RWPE1 (cell line): ENCODE measurements around the gene DDX52.
"Not testable (repeated sequence)": the region's sequence is repeated elsewhere in the genome, so short reads cannot be mapped to it uniquely, and the experiment has no call there.

Experiments
- CTCF ChIA-PET: fragments of 350-600 bp; sonication (Branson Sonifier 250); formaldehyde crosslinking; extraction: SDS; loops from one replicate; lab custom pipeline; 2021; lab: Yijun Ruan, JAX
- POLR2A ChIA-PET: fragments of 400-600 bp; formaldehyde crosslinking; extraction: SDS; loops from one replicate; lab custom pipeline; 2020; ENCODE audit warnings: antibody characterized with exemption; ENCODE audit not compliant: low non-redundant PET; lab: Yijun Ruan, JAX
- DNase-seq: peaks from one replicate; pipeline ENCODE4 v3.0.0; 2012; ENCODE audit warnings: low spot score
- H3K27ac ChIP-seq: fragments of 450-650 bp; 2 replicates; pipeline ENCODE4 v1.5.1; 2017
- TF ChIP-seq, protein P1 (sequence below): fragments of 450-650 bp; conservative IDR thresholded peaks from 2 replicates; pipeline ENCODE4 v1.5.1; 2017; ENCODE audit warnings: low read depth, mild to moderate bottlenecking

DDX52 gene, protein sequence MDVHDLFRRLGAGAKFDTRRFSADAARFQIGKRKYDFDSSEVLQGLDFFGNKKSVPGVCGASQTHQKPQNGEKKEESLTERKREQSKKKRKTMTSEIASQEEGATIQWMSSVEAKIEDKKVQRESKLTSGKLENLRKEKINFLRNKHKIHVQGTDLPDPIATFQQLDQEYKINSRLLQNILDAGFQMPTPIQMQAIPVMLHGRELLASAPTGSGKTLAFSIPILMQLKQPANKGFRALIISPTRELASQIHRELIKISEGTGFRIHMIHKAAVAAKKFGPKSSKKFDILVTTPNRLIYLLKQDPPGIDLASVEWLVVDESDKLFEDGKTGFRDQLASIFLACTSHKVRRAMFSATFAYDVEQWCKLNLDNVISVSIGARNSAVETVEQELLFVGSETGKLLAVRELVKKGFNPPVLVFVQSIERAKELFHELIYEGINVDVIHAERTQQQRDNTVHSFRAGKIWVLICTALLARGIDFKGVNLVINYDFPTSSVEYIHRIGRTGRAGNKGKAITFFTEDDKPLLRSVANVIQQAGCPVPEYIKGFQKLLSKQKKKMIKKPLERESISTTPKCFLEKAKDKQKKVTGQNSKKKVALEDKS

DNA sequence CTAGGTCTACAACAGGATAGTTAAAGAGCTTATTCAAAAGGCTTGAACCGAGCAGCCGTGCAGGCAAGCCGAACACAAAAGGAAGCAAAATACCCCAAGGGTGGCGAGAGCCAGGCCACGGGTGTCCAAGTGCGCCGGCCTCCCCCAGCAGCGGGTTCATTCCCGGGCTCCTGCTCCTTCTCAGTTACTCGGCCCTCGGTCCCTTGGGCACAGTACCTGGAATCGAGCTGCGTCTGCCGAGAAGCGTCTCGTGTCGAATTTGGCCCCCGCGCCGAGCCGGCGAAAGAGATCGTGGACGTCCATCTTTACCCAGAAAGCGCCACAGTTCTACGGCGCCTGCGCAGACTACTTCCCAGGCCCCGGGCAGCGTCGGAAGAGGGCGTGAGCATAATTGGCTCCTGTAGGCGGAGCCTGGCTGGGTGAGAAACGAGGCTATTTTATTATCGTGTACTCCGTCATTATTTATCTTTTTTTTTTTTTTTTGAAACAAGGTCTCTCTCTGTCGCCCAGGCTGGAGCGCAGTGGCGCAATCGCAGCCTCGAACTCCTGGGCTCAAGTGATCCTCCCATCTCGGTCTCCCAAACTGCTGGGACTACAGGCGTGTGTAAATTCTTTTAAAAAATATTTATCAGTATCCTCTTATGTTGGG is at the start of gene DDX52:
Gene DDX52 (minus strand): TSS at position 329 of the 649 bp plus-strand sequence. CDS start 26 bp downstream, at position 303.
- ChIA-PET CTCF (interaction anchor here (0.7 to 1.0 kb wide), 2 partner anchors 63 to 1161 kb away, joined by 3 read pairs; no protein-coding TSS in a partner anchor), POLR2A (interaction anchor here (0.8 kb wide), 1 partner anchor 26 kb away, joined by 4 read pairs; no protein-coding TSS in a partner anchor)
- TF ChIP-seq, protein P1, sequence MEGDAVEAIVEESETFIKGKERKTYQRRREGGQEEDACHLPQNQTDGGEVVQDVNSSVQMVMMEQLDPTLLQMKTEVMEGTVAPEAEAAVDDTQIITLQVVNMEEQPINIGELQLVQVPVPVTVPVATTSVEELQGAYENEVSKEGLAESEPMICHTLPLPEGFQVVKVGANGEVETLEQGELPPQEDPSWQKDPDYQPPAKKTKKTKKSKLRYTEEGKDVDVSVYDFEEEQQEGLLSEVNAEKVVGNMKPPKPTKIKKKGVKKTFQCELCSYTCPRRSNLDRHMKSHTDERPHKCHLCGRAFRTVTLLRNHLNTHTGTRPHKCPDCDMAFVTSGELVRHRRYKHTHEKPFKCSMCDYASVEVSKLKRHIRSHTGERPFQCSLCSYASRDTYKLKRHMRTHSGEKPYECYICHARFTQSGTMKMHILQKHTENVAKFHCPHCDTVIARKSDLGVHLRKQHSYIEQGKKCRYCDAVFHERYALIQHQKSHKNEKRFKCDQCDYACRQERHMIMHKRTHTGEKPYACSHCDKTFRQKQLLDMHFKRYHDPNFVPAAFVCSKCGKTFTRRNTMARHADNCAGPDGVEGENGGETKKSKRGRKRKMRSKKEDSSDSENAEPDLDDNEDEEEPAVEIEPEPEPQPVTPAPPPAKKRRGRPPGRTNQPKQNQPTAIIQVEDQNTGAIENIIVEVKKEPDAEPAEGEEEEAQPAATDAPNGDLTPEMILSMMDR = no peak
- peak within 1 kb of the TSS; percentile 84 for H3K27ac ChIP-seq
- peak; percentile 97 for DNase-seq

DNA sequence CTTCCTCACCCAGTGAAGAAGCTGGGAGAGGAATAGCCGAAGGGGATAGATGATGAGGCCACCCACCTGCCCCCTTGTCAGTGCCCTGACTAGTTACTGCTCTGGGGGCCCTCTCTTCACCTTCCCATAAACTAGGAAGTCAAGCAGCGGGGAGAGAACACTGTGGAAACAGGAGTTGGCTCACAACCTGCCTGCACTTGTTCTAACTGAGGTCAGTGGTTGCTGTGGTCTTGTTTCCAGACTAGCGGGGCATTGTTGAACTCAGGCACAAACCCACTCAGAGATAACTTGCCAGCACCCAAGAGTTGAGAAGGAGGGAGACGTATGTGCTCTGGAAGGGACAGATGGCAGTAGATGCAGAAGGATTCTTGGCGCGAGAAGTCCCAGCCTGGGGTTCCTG is 48.6 kb upstream of the DDX52 start:
- TF ChIP-seq, protein P1 = no peak
- ChIA-PET CTCF (interaction anchor here (1.1 kb wide), 1 partner anchor 79 kb away, joined by 3 read pairs; no protein-coding TSS in a partner anchor), POLR2A (no interaction called here)
- no peak overlapping the region for H3K27ac ChIP-seq
- no peak for DNase-seq

DNA sequence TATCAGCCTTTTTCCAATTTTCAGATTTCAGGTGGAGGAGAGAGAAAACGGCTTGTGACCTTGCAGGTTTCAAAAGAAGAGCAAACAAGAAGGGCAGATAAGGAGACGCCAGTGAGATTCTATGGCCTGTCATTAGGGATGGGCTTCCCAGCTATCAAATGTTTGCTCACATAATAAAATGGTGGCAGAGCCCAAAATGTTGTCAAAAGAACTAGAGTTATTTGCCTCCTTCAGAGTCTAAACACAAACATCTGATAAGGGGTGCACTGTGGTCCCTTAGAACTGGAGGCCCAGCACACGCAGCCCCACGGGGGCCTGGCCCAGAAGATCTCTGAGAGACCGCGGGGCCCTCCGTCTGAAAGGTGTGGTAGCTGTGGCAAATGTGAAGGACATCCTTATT is 46.1 kb upstream of the DDX52 start:
- ChIA-PET CTCF (interaction anchor here (1.3 kb wide), 1 partner anchor 12 kb away, joined by 3 read pairs; no protein-coding TSS in a partner anchor), POLR2A (no interaction called here)
- TF ChIP-seq, protein P1 = no peak
- H3K27ac ChIP-seq = no peak overlapping the region
- DNase-seq = no peak

DNA sequence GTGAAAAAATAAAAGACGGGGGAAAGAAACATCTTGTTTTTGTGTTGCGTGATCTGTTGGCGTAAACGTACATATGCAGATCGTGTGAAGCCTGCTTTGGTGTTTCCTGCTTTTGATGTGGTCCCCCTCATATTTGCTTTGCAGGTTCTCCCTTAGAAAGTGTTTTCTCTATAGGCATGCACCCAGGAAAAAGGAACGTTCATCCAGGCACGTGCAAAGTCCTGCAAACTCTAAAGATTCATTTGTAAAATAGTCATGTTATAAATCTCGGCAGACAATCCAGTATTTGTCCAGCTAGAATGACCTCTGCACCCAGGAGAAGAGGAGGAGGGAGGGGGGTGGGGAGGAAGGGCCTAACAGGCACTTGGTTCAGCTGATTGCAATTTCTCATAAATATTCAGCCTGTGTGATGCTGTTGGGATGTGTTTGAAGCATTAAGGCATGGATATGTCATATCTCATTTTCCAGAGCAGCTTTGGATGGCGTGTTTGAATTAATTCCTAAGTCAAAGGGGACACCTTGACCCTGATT is 40.3 kb upstream of the DDX52 start:
- H3K27ac ChIP-seq = no peak overlapping the region
- TF ChIP-seq, protein P1 = no peak
- ChIA-PET CTCF (no interaction called here), POLR2A (no interaction called here)
- DNase-seq = no peak

DNA sequence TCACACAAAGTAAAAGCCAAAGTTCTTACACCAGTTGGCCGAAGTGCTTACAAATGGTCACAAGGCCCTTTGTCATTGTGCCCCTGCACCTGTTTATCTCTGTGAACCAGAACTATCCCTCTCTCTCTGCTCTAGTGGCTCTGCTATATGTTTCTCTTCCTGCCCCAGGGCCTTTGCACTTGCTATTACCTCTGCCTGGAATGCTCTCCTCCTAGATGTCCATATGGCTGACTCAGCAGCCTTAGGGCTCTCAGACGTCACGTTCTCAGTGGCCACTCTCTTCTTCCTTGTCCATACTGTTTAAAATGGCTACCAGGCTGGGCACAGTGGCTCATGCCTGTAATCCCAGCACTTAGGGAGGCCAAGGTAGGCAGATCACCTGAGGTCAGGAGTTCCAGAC is 38.8 kb upstream of the DDX52 start:
- POLR2A ChIA-PET = no interaction called here
- CTCF ChIA-PET = no interaction called here
- no peak overlapping the region for H3K27ac ChIP-seq
- no peak for DNase-seq
- TF ChIP-seq, protein P1 = no peak

DNA sequence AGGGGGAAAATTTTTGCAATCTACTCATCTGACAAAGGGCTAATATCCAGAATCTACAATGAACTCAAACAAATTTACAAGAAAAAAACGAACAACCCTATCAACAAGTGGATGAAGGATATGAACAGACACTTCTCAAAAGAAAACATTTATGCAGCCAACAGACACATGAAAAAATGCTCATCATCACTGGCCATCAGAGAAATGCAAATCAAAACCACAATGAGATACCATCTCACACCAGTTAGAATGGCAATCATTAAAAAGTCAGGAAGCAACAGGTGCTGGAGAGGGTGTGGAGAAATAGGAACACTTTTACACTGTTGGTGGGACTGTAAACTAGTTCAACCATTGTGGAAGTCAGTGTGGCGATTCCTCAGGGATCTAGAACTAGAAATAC is 36.7 kb upstream of the DDX52 start:
- CTCF ChIA-PET, POLR2A ChIA-PET, H3K27ac ChIP-seq, DNase-seq: not testable (repeated sequence)
